HEK293T (cell line): Measurements from ENCODE around the gene THSD7A.

Experiments
- ARNT ChIP-seq: fragments of 450-650 bp; IDR thresholded peaks from 2 replicates; pipeline ENCODE4 v1.6.1; 2017; ENCODE audit warnings: mild to moderate bottlenecking
- ELF4 ChIP-seq: fragments of 450-650 bp; IDR thresholded peaks from 2 replicates; pipeline ENCODE4 v1.6.1; 2017; ENCODE audit warnings: antibody characterized with exemption
- FOXA1 ChIP-seq: fragments of 450-650 bp; IDR thresholded peaks from 2 replicates; pipeline ENCODE4 v1.6.1; 2016; ENCODE audit warnings: mild to moderate bottlenecking
- LEF1 ChIP-seq: fragments of 450-650 bp; IDR thresholded peaks from 2 replicates; pipeline ENCODE4 v1.6.1; 2017; ENCODE audit warnings: mild to moderate bottlenecking, borderline replicate concordance
- SUZ12 ChIP-seq: fragments of 450-650 bp; IDR thresholded peaks from 2 replicates; pipeline ENCODE4 v1.6.1; 2016; ENCODE audit warnings: mild to moderate bottlenecking
- TARDBP ChIP-seq: fragments of 450-650 bp; IDR thresholded peaks from 2 replicates; pipeline ENCODE4 v1.6.1; 2016
- ZNF384 ChIP-seq: fragments of 450-650 bp; IDR thresholded peaks from 2 replicates; pipeline ENCODE4 v1.6.1; 2016
- TF ChIP-seq, protein P1 (sequence below): fragments of 450-650 bp; IDR thresholded peaks from 2 replicates; pipeline ENCODE4 v1.6.1; 2016

DNA sequence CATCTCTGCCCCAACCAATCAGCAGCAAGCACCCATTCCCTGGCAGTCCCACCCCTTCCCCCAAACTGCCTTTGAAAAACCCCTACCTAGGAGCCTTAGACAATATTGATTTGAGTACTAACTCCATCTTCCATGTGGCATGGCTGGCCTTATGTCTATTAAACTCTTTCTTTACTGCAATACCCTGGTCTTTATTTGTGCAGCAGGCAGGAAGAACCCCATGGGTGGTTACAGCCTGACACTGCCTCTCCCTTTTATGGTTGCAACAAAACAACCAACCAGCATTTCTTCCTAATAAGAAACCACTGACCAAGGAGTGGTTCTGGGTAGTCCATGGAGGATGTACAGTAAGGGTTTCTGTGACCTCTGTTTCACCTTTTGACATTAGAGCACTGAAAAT, 418.1 kb downstream of the THSD7A start:
- no peak for TF ChIP-seq ARNT
- TF ChIP-seq ELF4: no peak
- no peak for TF ChIP-seq TARDBP
- no peak for TF ChIP-seq SUZ12
- no peak for TF ChIP-seq FOXA1
- TF ChIP-seq, protein P1, sequence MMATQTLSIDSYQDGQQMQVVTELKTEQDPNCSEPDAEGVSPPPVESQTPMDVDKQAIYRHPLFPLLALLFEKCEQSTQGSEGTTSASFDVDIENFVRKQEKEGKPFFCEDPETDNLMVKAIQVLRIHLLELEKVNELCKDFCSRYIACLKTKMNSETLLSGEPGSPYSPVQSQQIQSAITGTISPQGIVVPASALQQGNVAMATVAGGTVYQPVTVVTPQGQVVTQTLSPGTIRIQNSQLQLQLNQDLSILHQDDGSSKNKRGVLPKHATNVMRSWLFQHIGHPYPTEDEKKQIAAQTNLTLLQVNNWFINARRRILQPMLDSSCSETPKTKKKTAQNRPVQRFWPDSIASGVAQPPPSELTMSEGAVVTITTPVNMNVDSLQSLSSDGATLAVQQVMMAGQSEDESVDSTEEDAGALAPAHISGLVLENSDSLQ: no peak
- no peak for TF ChIP-seq ZNF384
- TF ChIP-seq LEF1: no peak
